ENCODE results near the gene TYSND1. TPM values are rescaled to one million over a fixed set of nuclear protein-coding genes. Genes with fewer than 3 reads are reported as not detected.

TYSND1 gene
- total RNA-seq, 1 experiment from 2014 or later, result 13.6 TPM

- ChIA-PET POLR2A (interaction anchor here (0.8 to 1.8 kb wide), 11 partner anchors 8 to 242 kb away, joined by 3 to 18 read pairs (median 4); partner anchors contain the start of gene SAR1A), CTCF (interaction anchor here (0.8 to 3.7 kb wide), 33 partner anchors 10 to 359 kb away, joined by 3 to 33 read pairs (median 5); partner anchors contain the start of genes AIFM2 and SAR1A), RAD21 (ENCODE audit: low non-redundant PET in 1 of 2, low total read pairs in 2 of 2, uncharacterized antibody in 2 of 2, unreplicated experiment in 2 of 2) (interaction anchor here (0.6 to 1.3 kb wide), 8 partner anchors 9 to 359 kb away, joined by 3 to 6 read pairs (median 4); partner anchors contain the start of gene SAR1A (in 1 of the 2))
- peak overlapping the region; percentile 95 for H3K4me2 ChIP-seq (ENCODE audit: low read length)
- peaks cover 31% of the 10 kb centered on the region; the same call in 1 of the 2 replicates for H3K79me2 ChIP-seq (ENCODE audit: insufficient read depth, low read length)
- H3K4me3 ChIP-seq (replicated peaks in 1 of 2; ENCODE audit: low read depth in 1 of 2, low read length in 2 of 2), result peak overlapping the region; percentile 74 to 81
- peak overlapping the region; percentile 86 for H3K27ac ChIP-seq (ENCODE audit: low read depth, low read length)
- H4K20me1 ChIP-seq (ENCODE audit: insufficient read depth), result no peaks in the 10 kb centered on the region
- H3K27me3 ChIP-seq (ENCODE audit: insufficient read depth, low read length), result no peaks in the 10 kb centered on the region
- intact Hi-C loops (cut with micrococcal nuclease), result loop anchor here (2.0 to 5.0 kb wide), 4 partner anchors 25 to 241 kb away; partner anchors contain the start of gene SAR1A
- peaks cover 8 to 26% of the 10 kb centered on the region in 2 experiments; a peak in 3 of 4 replicates for H3K4me1 ChIP-seq (ENCODE audit: control insufficient read depth in 1 of 2, insufficient read depth in 2 of 2, low read length in 2 of 2)
- H3K9ac ChIP-seq (ENCODE audit: low read length), result peak overlapping the region; percentile 97
- ATAC-seq (peak; percentile 73), DNase-seq (ENCODE audit: low read depth, low spot score) (no peak)
- peaks cover 3 to 8% of the 10 kb centered on the region in 2 experiments; a peak in 2 of 4 replicates for H3K36me3 ChIP-seq (ENCODE audit: control insufficient read depth in 1 of 2, insufficient read depth in 2 of 2, low read length in 2 of 2)
- TF ChIP-seq MAX (IDR thresholded peaks at IDR 0.05), result peak; percentile 87
- peak; percentile 96 for TF ChIP-seq ZFX (IDR thresholded peaks at IDR 0.05)
- peak; percentile 48 to 50 (median 50); a peak in 5 of 6 replicates for TF ChIP-seq CTCF (IDR thresholded peaks at IDR 0.05 in 2 of 3, conservative IDR thresholded peaks at IDR 0.05 in 1 of 3; ENCODE audit: borderline replicate concordance in 1 of 3, insufficient read depth in 1 of 3, low read depth in 2 of 3, low read length in 2 of 3)
- no peak for TF ChIP-seq ZNF274 (IDR thresholded peaks at IDR 0.05; ENCODE audit: low read depth, low read length)
- H3K9me3 ChIP-seq (ENCODE audit: control insufficient read depth in 1 of 2, insufficient read depth in 1 of 2, low read depth in 1 of 2, low read length in 2 of 2), result no peaks in the 10 kb centered on the region
- H2AFZ ChIP-seq (ENCODE audit: low read depth, low read length, poor library complexity, severe bottlenecking), result no peak overlapping the region
- no peaks in the 10 kb centered on the region for H3K9me2 ChIP-seq (ENCODE audit: insufficient read depth)
- no TSS peak for BruUV-seq (replicated peaks)
Observed at GRCh38 chr10:70145666-70146488, 623 bp downstream of the TYSND1 start.

All from HCT116 (cell line).